ENCODE results near the gene BRSK2.

BRSK2 gene

GRCh38 chr11:1447845-1448825, 58.4 kb downstream of the BRSK2 start:
- no peak for ATAC-seq
- TF ChIP-seq ZNF8 (CRISPR knock-in tag; IDR thresholded peaks at IDR 0.05) (no peak), CSDC2 (CRISPR knock-in tag; IDR thresholded peaks at IDR 0.05) (no peak), PATZ1 (CRISPR knock-in tag; IDR thresholded peaks at IDR 0.05; ENCODE audit: borderline replicate concordance) (no peak), ZNF70 (CRISPR knock-in tag; IDR thresholded peaks at IDR 0.05) (no peak), CREB5 (CRISPR knock-in tag; IDR thresholded peaks at IDR 0.05; ENCODE audit: low read depth) (no peak), RARB (CRISPR knock-in tag; IDR thresholded peaks at IDR 0.05) (no peak), CSRNP3 (CRISPR knock-in tag; IDR thresholded peaks at IDR 0.05) (no peak), TOX (CRISPR knock-in tag; IDR thresholded peaks at IDR 0.05; ENCODE audit: borderline replicate concordance) (no peak), ARNTL (CRISPR knock-in tag; IDR thresholded peaks at IDR 0.05; ENCODE audit: borderline replicate concordance, low read depth) (no peak), ESRRG (CRISPR knock-in tag; IDR thresholded peaks at IDR 0.05) (no peak), OSR1 (CRISPR knock-in tag; IDR thresholded peaks at IDR 0.05) (no peak), PPARA (CRISPR knock-in tag; IDR thresholded peaks at IDR 0.05; ENCODE audit: borderline replicate concordance) (no peak), ZNF565 (CRISPR knock-in tag; conservative IDR thresholded peaks at IDR 0.05; ENCODE audit: low read depth) (no peak), ZFP3 (CRISPR knock-in tag; IDR thresholded peaks at IDR 0.05) (no peak), SNAI2 (CRISPR knock-in tag; IDR thresholded peaks at IDR 0.05) (no peak), POU6F1 (CRISPR knock-in tag; IDR thresholded peaks at IDR 0.05; ENCODE audit: borderline replicate concordance, low read depth) (no peak), BACH2 (CRISPR knock-in tag; IDR thresholded peaks at IDR 0.05; ENCODE audit: borderline replicate concordance) (no peak), TCF4 (CRISPR knock-in tag; IDR thresholded peaks at IDR 0.05; ENCODE audit: borderline replicate concordance) (no peak)

- TF ChIP-seq CSDC2 (CRISPR knock-in tag; IDR thresholded peaks at IDR 0.05) (no peak), ARNTL (CRISPR knock-in tag; IDR thresholded peaks at IDR 0.05; ENCODE audit: borderline replicate concordance, low read depth) (no peak), TCF4 (CRISPR knock-in tag; IDR thresholded peaks at IDR 0.05; ENCODE audit: borderline replicate concordance) (no peak), ISL1 (CRISPR knock-in tag; IDR thresholded peaks at IDR 0.05) (no peak), CREB5 (CRISPR knock-in tag; IDR thresholded peaks at IDR 0.05; ENCODE audit: low read depth) (no peak), POU6F1 (CRISPR knock-in tag; IDR thresholded peaks at IDR 0.05; ENCODE audit: borderline replicate concordance, low read depth) (no peak), SNAI2 (CRISPR knock-in tag; IDR thresholded peaks at IDR 0.05) (no peak), PPARA (CRISPR knock-in tag; IDR thresholded peaks at IDR 0.05; ENCODE audit: borderline replicate concordance) (no peak), BACH2 (CRISPR knock-in tag; IDR thresholded peaks at IDR 0.05; ENCODE audit: borderline replicate concordance) (no peak), ZC3H10 (CRISPR knock-in tag; IDR thresholded peaks at IDR 0.05) (no peak), ZFP30 (CRISPR knock-in tag; IDR thresholded peaks at IDR 0.05) (no peak), TOX (CRISPR knock-in tag; IDR thresholded peaks at IDR 0.05; ENCODE audit: borderline replicate concordance) (no peak)
- no peak for ATAC-seq
Observed at GRCh38 chr11:1448882-1449281, 59.1 kb downstream of the BRSK2 start.

All from SK-N-SH treated with all-trans-retinoic acid at 6 μM for 48 hours (cell line).